ENCODE data around the gene RECQL. TPM values are rescaled to one million over a fixed set of nuclear protein-coding genes. Genes with fewer than 3 reads are reported as not detected.
A peak's percentile ranks its signal among the peaks of the same experiment; 100 is the strongest.

The RECQL gene
- polyA plus RNA-seq, 1 donor (not counting 4 experiments of a cell fraction or from before 2014, with no cell fraction given), result 41.9 TPM

DNA sequence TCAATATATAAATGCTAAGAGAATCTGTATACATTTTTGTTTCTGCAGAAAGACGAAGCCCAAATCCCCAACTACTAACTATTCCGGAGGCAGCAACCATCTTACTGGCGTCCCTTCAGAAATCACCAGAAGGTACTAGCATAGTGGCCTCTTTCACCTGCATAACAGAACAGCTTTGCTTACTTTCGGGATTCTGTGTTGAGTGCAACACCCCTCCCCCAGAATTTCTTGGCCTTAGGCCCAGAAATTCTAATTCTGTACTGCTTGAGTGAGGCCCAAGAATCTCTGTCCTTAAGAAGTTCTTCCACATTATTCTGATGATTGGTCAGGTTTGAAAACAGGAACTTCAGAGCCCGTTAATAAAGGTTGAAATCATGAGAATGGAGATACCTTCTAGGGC is 27.5 kb upstream of the RECQL start:
- Histone ChIP-seq H3K9ac (ENCODE audit: control insufficient read depth, extremely low read depth, insufficient read depth, low read length) (no peak overlapping the region), H2AFZ (ENCODE audit: control insufficient read depth, low read length) (no peak overlapping the region), H3K79me2 (ENCODE audit: control insufficient read depth, insufficient read depth, low read length) (no peaks in the 10 kb centered on the region), H3K9me3 (ENCODE audit: control insufficient read depth, low read depth, low read length) (no peaks in the 10 kb centered on the region), H3K9me1 (ENCODE audit: control insufficient read depth, extremely low read depth, insufficient read depth, low read length) (no peaks in the 10 kb centered on the region), H3K27ac (ENCODE audit: control insufficient read depth, insufficient read depth, low read length) (no peak overlapping the region), H3K4me1 (ENCODE audit: control insufficient read depth, extremely low read depth, insufficient read depth, low read length) (no peaks in the 10 kb centered on the region), H3K4me3 (ENCODE audit: control insufficient read depth in 2 of 3, extremely low read depth in 1 of 3, insufficient read depth in 2 of 3, low read depth in 1 of 3, low read length in 3 of 3) (no peak overlapping the region), H4K20me1 (ENCODE audit: control insufficient read depth, extremely low read depth, insufficient read depth, low read length) (no peaks in the 10 kb centered on the region), H3K4me2 (ENCODE audit: control insufficient read depth, extremely low read depth, insufficient read depth, low read depth, low read length) (no peak overlapping the region), H3K36me3 (ENCODE audit: control insufficient read depth in 2 of 2, extremely low read depth in 1 of 2, insufficient read depth in 2 of 2, low read length in 2 of 2) (no peaks in the 10 kb centered on the region), H3K27me3 (ENCODE audit: control insufficient read depth, extremely low read depth, insufficient read depth, low read length) (peaks cover 27% of the 10 kb centered on the region)
- dilution Hi-C loops (cut with MboI; ENCODE audit: extremely low pct_ligation_motif_present, low sequenced_read_pairs), result no loop called here
- TF ChIP-seq EZH2 (IDR thresholded peaks at IDR 0.05; ENCODE audit: low read length), result no peak
- TF ChIP-seq, protein P1, sequence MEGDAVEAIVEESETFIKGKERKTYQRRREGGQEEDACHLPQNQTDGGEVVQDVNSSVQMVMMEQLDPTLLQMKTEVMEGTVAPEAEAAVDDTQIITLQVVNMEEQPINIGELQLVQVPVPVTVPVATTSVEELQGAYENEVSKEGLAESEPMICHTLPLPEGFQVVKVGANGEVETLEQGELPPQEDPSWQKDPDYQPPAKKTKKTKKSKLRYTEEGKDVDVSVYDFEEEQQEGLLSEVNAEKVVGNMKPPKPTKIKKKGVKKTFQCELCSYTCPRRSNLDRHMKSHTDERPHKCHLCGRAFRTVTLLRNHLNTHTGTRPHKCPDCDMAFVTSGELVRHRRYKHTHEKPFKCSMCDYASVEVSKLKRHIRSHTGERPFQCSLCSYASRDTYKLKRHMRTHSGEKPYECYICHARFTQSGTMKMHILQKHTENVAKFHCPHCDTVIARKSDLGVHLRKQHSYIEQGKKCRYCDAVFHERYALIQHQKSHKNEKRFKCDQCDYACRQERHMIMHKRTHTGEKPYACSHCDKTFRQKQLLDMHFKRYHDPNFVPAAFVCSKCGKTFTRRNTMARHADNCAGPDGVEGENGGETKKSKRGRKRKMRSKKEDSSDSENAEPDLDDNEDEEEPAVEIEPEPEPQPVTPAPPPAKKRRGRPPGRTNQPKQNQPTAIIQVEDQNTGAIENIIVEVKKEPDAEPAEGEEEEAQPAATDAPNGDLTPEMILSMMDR (optimal IDR thresholded peaks at IDR 0.05 in 1 of 3, IDR thresholded peaks at IDR 0.05 in 1 of 3, conservative IDR thresholded peaks at IDR 0.05 in 1 of 3; ENCODE audit: extremely low read depth in 1 of 3, insufficient read depth in 2 of 3, low read length in 3 of 3), result no peak
- FAIRE-seq (no peak), DNase-seq (ENCODE audit: low read depth, low spot score) (no peak)

DNA sequence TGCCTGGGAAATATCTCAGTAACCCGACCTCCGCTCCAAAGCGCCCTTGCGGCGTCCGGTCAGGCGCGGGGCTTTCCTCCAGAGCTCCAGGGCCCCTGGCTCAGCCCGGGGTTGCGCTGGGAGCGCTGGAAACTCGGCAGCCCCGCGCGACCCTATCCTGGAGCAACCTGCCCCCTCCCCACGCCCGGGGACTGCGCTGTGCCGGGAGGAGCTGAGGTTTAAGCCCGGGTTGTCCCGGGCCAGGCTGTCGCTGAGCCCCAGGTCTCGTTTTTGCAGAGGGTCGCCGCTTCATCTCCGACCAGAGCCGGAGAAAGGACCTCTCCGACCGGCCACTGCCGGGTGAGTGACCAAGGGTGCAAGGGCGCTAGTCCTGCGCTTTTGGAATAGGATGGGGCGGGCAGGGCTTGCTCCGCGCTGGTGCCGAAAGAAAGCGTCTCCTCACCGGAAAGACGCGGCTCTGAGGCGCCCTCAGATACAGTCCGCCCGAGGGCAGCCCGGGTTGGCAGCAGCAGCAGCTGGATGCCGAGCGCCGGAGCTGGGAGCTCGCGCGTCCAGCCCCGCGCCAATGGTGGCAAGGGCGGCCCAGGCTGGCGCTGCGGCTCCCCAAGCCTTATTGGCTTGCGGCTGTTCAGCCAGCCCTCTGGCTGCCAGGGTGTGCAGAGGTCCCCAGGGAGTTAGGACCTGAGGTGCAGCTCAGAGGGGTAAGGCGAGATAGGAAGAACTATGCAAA is 26.2 kb upstream of the RECQL start:
- peaks cover 27% of the 10 kb centered on the region for H3K27me3 ChIP-seq (ENCODE audit: control insufficient read depth, extremely low read depth, insufficient read depth, low read length)
- peak overlapping the region; percentile 90 for H3K4me2 ChIP-seq (ENCODE audit: control insufficient read depth, extremely low read depth, insufficient read depth, low read depth, low read length)
- peak overlapping the region; percentile 55 to 75 (median 67) for H3K4me3 ChIP-seq (ENCODE audit: control insufficient read depth in 2 of 3, extremely low read depth in 1 of 3, insufficient read depth in 2 of 3, low read depth in 1 of 3, low read length in 3 of 3)
- no peak for DNase-seq (ENCODE audit: low read depth, low spot score)
- no peak overlapping the region for H3K27ac ChIP-seq (ENCODE audit: control insufficient read depth, insufficient read depth, low read length)
- H3K4me1 ChIP-seq (ENCODE audit: control insufficient read depth, extremely low read depth, insufficient read depth, low read length), result no peaks in the 10 kb centered on the region
- TF ChIP-seq, protein P1 (optimal IDR thresholded peaks at IDR 0.05 in 1 of 3, IDR thresholded peaks at IDR 0.05 in 1 of 3, conservative IDR thresholded peaks at IDR 0.05 in 1 of 3; ENCODE audit: extremely low read depth in 1 of 3, insufficient read depth in 2 of 3, low read length in 3 of 3), result no peak
- no peak for TF ChIP-seq EZH2 (IDR thresholded peaks at IDR 0.05; ENCODE audit: low read length)
- dilution Hi-C loops (cut with MboI; ENCODE audit: extremely low pct_ligation_motif_present, low sequenced_read_pairs), result no loop called here
- H3K79me2 ChIP-seq (ENCODE audit: control insufficient read depth, insufficient read depth, low read length), result no peaks in the 10 kb centered on the region
- no peaks in the 10 kb centered on the region for H3K9me3 ChIP-seq (ENCODE audit: control insufficient read depth, low read depth, low read length)
- peak overlapping the region; percentile 16 for H3K9ac ChIP-seq (ENCODE audit: control insufficient read depth, extremely low read depth, insufficient read depth, low read length)
- no peak for FAIRE-seq
- no peaks in the 10 kb centered on the region for H3K36me3 ChIP-seq (ENCODE audit: control insufficient read depth in 2 of 2, extremely low read depth in 1 of 2, insufficient read depth in 2 of 2, low read length in 2 of 2)
- H2AFZ ChIP-seq (ENCODE audit: control insufficient read depth, low read length), result peak overlapping the region; percentile 87
- no peaks in the 10 kb centered on the region for H4K20me1 ChIP-seq (ENCODE audit: control insufficient read depth, extremely low read depth, insufficient read depth, low read length)
- no peaks in the 10 kb centered on the region for H3K9me1 ChIP-seq (ENCODE audit: control insufficient read depth, extremely low read depth, insufficient read depth, low read length)

Measured in keratinocyte (primary cell).